GM19351 (cell line): Measurements from ENCODE around the gene FGF22.

Experiments used
- ATAC-seq: cut with Tn5 transposase; IDR thresholded peaks from one replicate; pipeline ENCODE4 v1.9.1; 2021; ENCODE audit warnings: mild to moderate bottlenecking, moderate library complexity; ENCODE audit not compliant: unreplicated experiment

The FGF22 gene

DNA sequence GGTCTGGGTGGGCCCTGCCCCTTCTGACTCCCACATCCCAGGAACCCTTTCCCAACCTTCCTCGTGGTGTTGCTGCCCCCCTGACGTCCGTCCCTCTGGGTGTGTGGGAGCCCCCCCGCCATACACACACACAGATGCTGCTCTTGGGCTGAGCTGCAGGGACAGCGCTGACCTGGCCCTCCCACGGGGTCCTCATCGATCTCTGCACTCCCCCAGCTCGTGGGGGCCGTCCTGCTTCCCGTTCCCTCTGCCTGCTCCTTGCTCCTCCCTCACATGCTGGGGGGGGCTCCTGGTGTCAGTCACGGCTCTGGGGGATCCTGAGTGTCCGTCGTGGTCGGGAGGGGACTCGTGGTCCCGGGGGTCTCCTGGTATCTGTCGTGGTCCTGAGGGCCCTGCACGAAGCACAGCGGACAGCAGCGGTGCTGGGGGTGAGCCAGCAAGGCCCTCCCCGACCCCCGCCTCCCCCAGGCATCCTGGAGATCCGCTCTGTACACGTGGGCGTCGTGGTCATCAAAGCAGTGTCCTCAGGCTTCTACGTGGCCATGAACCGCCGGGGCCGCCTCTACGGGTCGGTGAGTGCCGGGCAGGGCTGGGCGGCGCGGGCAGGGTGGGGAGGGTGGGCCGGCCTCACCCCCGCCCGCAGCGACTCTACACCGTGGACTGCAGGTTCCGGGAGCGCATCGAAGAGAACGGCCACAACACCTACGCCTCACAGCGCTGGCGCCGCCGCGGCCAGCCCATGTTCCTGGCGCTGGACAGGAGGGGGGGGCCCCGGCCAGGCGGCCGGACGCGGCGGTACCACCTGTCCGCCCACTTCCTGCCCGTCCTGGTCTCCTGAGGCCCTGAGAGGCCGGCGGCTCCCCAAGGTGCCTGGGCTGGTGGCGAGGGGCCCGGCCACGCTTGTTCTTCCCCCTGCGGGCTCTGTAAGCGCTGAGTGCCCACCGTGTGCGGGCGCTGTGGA lies 3.4 kb downstream of the FGF22 start:
- no peak for ATAC-seq

DNA sequence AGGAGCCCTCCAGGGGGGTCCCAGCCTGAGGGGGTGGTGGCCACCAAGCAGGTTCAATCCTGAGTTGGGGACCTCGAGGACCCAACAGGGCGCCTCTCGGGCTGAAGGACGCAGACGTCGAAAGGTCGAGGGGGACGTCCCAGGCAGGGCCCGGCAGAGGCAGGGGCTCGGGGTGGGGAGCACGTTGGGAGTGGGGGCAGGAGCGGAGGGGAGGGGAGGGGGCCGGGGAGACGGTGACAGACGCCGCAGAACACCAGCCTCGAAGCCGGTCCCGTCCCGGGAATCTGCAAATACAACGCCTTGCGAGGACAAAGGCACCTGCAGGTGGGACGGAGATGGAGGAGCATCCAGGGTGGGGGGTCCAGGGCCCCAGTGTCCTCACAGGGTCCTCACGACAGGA lies 4.1 kb downstream of the FGF22 start:
- ATAC-seq: no peak

DNA sequence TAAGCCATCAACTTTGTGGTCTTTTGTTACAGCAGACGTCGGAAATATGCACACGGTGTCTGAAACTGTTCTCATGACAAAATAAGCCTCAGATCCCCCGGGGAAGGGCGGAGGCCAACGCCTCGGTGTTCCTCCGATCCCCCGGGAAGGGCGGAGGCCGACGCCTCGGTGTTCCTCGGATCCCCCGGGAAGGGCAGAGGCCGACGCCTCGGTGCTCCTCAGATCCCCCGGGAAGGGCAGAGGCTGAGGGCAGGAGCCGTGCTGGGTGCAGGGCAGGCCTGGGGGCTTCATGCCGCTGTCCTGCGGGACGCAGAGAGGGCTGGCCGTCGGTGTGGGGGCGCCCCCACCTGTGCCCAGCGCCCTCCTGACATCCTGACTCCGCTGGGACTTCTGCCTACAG lies 4.7 kb downstream of the FGF22 start:
- no peak for ATAC-seq

DNA sequence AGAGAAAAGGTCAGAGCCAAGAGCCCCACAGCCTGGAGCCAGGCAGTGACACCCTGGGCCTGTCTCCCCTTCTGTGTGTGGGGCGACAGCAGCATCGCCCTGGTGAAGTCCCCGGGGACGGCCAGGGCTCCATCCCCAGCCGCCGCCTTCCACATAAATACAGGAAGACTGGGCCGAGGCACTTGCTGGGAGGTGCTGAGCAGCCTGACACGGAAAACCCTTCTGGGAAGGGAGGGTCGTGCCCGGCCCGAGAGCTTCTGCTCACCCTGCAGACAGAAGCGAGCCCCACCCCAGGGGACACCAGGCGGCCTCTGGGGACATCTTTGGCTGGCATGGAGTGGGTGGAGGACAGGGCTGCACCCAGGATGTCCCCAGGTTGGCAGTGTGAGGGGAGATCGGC lies 5.1 kb downstream of the FGF22 start:
- no peak for ATAC-seq

DNA sequence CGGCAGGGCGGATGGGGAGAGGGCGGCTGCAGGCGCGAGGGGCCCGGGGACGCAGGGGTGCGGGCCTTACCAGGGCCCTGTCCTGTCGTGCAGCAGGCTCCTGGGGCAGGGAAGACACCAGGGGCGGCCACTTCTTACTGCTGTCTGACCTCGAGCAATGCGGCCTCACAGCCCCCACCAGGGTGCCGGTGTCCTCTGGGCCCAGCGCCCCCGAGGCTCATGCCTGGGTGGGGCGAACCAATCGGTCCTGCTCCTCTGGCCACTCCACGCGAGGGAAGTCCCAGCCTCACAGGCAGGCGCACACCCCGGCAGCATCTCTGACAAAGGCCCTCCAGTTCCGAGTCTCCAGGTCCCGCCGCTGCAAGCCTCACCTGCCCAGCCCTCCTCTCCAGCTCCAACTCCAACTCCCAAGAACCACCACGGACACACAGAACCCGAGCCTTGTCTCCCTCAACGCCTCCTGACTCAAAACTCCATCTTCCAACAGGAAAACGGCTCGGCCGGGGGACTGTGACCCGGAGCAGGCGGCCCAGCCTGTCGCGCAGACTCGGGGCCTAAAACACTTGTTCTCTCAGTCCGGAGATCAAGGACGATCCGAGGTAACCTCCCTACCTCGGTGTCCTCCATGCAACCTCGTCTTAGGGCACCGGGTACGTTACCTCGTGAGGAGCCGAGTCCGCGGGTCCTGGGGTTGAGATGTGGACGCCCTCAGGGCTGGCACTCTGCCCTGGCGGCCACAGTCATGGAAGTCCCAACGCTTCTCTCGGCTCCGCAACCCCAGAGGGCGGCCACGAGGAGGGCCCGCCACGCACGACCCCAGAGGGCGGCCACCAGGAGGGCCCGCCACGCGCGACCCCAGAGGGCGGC lies 6.5 kb downstream of the FGF22 start:
- ATAC-seq: no peak

- ATAC-seq: no peak
Observed at GRCh38 chr19:646779-647565, 7.3 kb downstream of the FGF22 start.

DNA sequence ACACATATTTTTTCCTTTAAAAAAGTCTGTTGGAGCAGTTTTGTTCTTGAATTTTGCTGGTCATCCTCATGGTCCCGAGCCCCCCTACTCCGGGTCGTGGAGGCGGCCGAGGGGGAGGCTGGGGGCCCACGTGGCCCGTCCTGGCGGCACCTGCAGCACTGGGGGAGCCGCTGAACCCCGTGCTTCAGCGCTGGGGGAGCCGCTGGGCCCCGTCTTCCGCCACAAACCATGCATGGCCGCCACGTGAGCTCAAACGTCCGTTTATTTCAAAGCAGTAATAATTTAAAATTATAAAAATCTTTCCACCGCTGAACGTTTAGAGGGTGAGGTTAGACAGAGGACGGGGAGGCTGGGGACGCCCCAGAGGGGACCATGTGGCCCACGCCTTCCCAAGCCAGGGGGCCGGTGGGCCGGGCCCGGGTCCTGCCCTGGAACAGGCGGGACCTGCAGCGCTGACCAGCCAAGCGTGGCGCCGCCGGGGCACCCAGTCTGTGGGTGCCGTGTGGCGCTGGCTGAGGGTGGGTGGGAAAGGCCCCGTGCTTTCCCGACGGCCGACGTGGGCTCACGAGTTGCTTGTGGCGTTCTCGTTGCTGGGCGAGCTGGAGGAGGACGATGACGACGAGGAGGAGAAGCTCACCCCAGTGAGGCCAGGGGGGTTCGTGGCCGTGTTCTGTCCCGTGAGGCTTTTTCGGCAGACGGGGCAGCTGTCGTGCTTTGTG lies 8.0 kb downstream of the FGF22 start:
- ATAC-seq: no peak

DNA sequence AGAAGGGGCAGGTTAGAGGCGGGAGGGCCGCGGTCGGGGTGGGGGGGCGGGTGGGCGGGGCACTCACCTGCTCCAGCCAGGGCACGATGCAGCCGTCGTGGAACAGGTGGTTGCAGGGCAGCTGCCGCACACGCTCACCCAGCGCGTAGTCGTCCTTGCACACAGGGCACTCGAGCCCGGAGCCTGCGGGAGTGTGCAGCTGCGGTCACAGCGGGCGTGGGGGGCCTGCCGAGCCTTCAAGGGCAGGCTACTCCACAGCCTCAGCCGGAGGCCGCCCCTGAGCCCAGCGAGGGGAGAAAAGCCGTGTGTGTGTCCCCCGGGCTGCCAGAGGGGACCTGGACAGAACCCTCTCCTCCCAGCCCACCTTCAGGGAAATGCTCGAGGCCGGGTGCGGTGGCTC lies 8.6 kb downstream of the FGF22 start:
- ATAC-seq: no peak

GRCh38 chr19:648904-649801 lies 9.5 kb downstream of the FGF22 start:
- no peak for ATAC-seq

- no peak for ATAC-seq
Observed at GRCh38 chr19:650121-650520, 10.4 kb downstream of the FGF22 start.

DNA sequence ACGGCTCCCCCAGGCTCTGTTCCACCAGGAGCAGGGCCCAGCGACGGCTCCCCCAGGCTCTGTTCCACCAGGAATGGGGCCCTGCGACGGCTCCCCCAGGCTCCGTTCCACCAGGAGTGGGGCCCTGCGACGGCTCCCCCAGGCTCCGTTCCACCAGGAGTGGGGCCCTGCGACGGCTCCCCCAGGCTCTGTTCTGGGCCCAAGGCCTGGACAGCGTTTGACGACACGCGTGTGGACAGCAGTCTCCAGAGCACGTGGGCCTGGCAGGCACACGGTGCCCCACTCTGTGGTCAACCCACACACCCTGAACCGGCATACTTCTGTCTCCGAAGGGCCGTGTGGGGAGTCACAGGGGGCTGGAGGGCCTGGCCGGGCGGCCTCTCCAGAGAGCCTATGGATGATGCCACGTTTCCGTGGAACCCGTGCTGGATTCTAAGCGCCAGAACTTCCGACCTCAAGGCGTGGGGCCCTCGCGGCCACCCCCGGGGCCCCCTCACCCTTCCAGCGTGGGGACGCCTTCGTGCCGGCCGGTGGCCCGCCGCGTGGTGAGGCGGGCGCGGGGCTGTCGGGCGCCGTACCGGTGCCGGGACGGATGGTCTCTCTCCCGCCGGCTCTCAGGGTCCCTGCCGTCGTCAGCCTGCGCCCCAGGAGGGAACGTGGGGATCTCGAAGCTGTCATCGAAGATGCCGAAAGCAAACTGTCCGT lies 11.6 kb downstream of the FGF22 start:
- no peak for ATAC-seq

DNA sequence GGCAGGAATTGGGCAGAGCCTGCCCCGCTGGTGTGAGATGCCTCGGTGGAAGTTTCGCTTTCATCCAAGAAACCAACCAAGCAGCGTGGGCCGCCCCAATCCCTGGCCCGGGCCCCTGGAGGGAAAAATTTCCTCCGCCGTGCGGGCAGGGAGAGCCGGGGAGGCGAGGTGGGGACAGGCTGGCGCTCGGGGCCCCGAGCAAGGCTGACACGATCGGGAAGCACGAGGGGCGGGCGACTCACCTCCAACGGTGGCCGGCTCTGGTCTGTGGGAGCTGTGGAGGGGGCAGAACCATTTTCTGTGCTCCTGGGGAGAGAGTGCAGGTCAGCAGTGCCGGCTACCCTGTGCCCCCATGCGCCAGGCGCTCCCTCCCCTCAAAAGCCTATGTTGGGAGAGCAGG lies 12.3 kb downstream of the FGF22 start:
- ATAC-seq: no peak

GRCh38 chr19:652467-653389 lies 13.0 kb downstream of the FGF22 start:
- no peak for ATAC-seq

DNA sequence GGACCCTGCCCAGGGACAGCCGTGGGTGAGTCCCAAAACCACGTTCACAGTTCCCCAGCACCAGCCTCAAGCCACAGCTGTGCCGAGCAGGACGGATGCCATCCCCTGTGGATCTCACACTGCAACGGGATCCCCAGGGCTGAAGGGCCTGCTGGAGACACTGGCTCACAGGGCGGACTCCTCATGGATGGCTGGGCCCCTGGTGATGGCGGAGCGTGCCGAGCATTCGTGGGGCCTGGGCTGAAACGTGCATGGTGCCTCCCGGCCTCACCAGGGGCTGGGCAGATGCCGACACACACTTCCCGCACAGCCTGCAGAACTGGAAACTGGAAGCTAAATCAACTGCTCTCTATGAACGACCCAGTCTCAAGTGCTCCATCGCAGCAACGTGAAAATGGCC lies 13.7 kb downstream of the FGF22 start:
- no peak for ATAC-seq

GRCh38 chr19:655691-656090 lies 16.0 kb downstream of the FGF22 start:
- no peak for ATAC-seq

DNA sequence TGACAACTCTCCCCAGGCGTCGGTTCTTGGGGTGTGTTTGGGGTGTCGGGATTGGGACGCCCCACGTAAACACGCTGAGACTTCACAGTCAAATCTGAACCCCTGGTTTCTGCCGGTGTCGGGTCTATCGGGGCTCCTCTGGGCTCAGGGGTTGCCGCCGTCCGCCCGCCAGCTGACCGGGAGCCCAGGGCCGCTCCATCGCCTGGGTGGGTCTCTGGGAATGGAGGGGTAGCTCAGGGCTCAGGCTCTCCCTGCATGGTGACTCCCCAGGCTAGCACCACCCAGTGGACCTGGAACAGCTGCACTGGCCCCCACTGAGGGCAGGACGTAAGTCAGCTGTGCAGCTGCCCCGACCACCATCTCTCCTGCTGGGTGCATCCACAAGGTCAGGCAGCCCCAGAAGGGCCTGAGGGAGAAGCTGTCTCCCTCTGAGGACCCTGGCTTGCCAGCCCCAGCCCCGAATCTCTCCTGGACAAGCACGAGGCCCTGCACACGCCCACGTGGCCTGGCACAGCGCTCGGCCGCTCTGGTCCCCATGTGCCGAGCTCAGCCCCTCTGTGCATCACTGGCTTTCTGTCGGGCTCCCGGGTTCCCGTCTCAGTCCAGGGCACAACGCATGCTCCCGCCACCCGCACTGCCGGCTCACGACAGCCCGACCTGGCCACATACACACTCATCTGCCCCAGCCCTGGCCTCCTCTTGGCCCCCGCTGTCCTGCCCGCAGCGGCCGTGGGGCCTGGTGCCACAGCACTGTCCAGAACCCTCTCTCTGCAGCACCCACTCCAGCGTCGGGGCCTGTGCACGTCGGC lies 17.3 kb downstream of the FGF22 start:
- ATAC-seq: no peak

- ATAC-seq: no peak
Observed at GRCh38 chr19:657611-658010, 17.9 kb downstream of the FGF22 start.
